ENCODE measurements around the gene ATP5F1D. TPM values are rescaled to one million over a fixed set of nuclear protein-coding genes. Genes with fewer than 3 reads are reported as not detected.

ATP5F1D gene
- total and polyA plus RNA-seq, 2 of the 13 experiments (the other 11 are each of a cell fraction or from before 2014, with no cell fraction given), result 39.4 to 78.7 TPM

DNA sequence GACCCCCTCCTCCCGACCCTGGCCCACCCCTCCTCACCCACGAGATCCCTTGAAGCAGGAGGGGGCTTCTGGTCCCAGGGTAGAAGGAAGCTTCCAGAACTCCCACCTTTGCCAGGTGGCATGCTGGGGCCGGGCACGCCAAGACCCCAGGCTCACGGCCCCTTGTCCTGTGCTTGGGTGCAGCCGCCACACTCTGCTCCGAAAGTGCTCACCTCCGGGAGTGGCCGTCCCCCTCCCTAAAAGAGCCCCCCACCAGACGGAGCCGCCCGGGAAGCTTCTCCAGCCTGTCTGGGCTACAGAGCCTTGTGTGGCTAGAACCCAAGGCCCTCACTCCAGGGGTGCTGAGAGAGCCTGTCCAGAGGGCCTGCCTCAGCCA, 42.4 kb downstream of the ATP5F1D start:
- Histone ChIP-seq H3K27me3 (ENCODE audit: control insufficient read depth in 1 of 2, insufficient read depth in 2 of 2, low read length in 2 of 2) (no peaks in the 10 kb centered on the region; a peak in 1 of 5 replicates), H3K4me1 (ENCODE audit: insufficient read depth, low read length) (peaks cover 47% of the 10 kb centered on the region), H3K27ac (ENCODE audit: extremely low read length, insufficient read depth, low read length) (peak overlapping the region; percentile 75), H3K9ac (ENCODE audit: insufficient read depth, low read depth, low read length) (peak overlapping the region; percentile 60), H3K4me3 (replicated peaks in 1 of 3; ENCODE audit: insufficient read depth in 1 of 3, low read depth in 2 of 3, low read length in 3 of 3) (peak overlapping the region; percentile 59 to 70 (median 63)), H3K36me3 (replicated peaks in 1 of 2; ENCODE audit: control insufficient read depth in 1 of 2, insufficient read depth in 2 of 2, low read length in 2 of 2) (peaks cover 2 to 5% of the 10 kb centered on the region in 2 experiments; a peak in 3 of 5 replicates), H3K79me2 (ENCODE audit: insufficient read depth, low read length) (peaks cover 22% of the 10 kb centered on the region), H3K9me3 (ENCODE audit: low read length) (no peaks in the 10 kb centered on the region), H4K20me1 (ENCODE audit: insufficient read depth, low read length) (no peaks in the 10 kb centered on the region), H3K4me2 (ENCODE audit: low read depth, low read length) (peak overlapping the region; percentile 89), H2AFZ (ENCODE audit: low read length) (no peak overlapping the region)
- DNase-seq (ENCODE audit: low spot score) (no peak), FAIRE-seq (no peak), ATAC-seq (no peak; the same call in 2 of the 3 replicates)
- intact Hi-C loops (cut with micrococcal nuclease; ENCODE audit: unreplicated experiment) (no loop called here), in situ Hi-C loops (cut with HindIII; ENCODE audit: extremely low pct_ligation_motif_present, low pct_unique_long_range_greater_than_20kb) (loop anchor here (5.0 kb wide), 2 partner anchors 33 to 88 kb away; no protein-coding TSS in a partner anchor)
- POLR2A ChIA-PET, result interaction anchor here (0.6 to 3.5 kb wide), 22 partner anchors 8 to 207 kb away, joined by 3 to 61 read pairs (median 6); partner anchors contain the start of genes CIRBP, FAM174C and REEP6
- CTCF ChIA-PET (ENCODE audit: low intra/inter-chr PET ratio, low total read pairs), result no interaction called here
- BruUV-seq (replicated peaks), result no TSS peak
- WGBS (ENCODE audit: low lambda C conversion rate), result no CpG with 5 or more reads among the region's 12 CpGs
- TF ChIP-seq, protein P1, sequence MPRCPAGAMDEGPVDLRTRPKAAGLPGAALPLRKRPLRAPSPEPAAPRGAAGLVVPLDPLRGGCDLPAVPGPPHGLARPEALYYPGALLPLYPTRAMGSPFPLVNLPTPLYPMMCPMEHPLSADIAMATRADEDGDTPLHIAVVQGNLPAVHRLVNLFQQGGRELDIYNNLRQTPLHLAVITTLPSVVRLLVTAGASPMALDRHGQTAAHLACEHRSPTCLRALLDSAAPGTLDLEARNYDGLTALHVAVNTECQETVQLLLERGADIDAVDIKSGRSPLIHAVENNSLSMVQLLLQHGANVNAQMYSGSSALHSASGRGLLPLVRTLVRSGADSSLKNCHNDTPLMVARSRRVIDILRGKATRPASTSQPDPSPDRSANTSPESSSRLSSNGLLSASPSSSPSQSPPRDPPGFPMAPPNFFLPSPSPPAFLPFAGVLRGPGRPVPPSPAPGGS (CRISPR knock-in tag; IDR thresholded peaks at IDR 0.05), result 0 out of 2 replicates have a peak, but pooled peaks have one; percentile 22
- TF ChIP-seq, protein P2, sequence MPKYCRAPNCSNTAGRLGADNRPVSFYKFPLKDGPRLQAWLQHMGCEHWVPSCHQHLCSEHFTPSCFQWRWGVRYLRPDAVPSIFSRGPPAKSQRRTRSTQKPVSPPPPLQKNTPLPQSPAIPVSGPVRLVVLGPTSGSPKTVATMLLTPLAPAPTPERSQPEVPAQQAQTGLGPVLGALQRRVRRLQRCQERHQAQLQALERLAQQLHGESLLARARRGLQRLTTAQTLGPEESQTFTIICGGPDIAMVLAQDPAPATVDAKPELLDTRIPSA (CRISPR knock-in tag; IDR thresholded peaks at IDR 0.05; ENCODE audit: borderline replicate concordance), result no peak
- TF ChIP-seq PITX1 (CRISPR knock-in tag; IDR thresholded peaks at IDR 0.05), result no peak; the same call in 1 of the 2 replicates
- 0 out of 2 replicates have a peak, but pooled peaks have one; percentile 18 for TF ChIP-seq ZNF564 (CRISPR knock-in tag; IDR thresholded peaks at IDR 0.05)
- 0 out of 2 replicates have a peak, but pooled peaks have one; percentile 38 for TF ChIP-seq ZNF589 (CRISPR knock-in tag; conservative IDR thresholded peaks at IDR 0.05)
- TF ChIP-seq ZNF790 (CRISPR knock-in tag; IDR thresholded peaks at IDR 0.05; ENCODE audit: borderline replicate concordance), result no peak
- TF ChIP-seq RBM39 (IDR thresholded peaks at IDR 0.05; ENCODE audit: low read depth, low read length, poor library complexity, severe bottlenecking), result peak; percentile 26
- TF ChIP-seq, protein P3, sequence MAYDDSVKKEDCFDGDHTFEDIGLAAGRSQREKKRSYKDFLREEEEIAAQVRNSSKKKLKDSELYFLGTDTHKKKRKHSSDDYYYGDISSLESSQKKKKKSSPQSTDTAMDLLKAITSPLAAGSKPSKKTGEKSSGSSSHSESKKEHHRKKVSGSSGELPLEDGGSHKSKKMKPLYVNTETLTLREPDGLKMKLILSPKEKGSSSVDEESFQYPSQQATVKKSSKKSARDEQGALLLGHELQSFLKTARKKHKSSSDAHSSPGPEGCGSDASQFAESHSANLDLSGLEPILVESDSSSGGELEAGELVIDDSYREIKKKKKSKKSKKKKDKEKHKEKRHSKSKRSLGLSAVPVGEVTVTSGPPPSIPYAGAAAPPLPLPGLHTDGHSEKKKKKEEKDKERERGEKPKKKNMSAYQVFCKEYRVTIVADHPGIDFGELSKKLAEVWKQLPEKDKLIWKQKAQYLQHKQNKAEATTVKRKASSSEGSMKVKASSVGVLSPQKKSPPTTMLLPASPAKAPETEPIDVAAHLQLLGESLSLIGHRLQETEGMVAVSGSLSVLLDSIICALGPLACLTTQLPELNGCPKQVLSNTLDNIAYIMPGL (CRISPR knock-in tag; IDR thresholded peaks at IDR 0.05; ENCODE audit: borderline replicate concordance in 1 of 2, low read depth in 1 of 2), result peak in 1 of 2 experiments; percentile 5; a peak in 1 of 4 replicates
- TF ChIP-seq, protein P4, sequence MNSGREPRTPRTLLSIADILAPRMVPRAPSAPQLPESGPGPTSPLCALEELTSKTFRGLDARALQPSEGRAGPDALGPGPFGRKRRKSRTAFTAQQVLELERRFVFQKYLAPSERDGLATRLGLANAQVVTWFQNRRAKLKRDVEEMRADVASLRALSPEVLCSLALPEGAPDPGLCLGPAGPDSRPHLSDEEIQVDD (CRISPR knock-in tag; IDR thresholded peaks at IDR 0.05; ENCODE audit: borderline replicate concordance), result 0 out of 2 replicates have a peak, but pooled peaks have one; percentile 38
- no peak for TF ChIP-seq SOX6 (IDR thresholded peaks at IDR 0.05)
- no peak for TF ChIP-seq SOX6 (CRISPR knock-in tag; IDR thresholded peaks at IDR 0.05)
- no peak for TF ChIP-seq CBX5 (CRISPR knock-in tag; IDR thresholded peaks at IDR 0.05; ENCODE audit: borderline replicate concordance)
- 0 out of 2 replicates have a peak, but pooled peaks have one; percentile 20 for TF ChIP-seq ZSCAN30 (CRISPR knock-in tag; IDR thresholded peaks at IDR 0.05)
- TF ChIP-seq, protein P5, sequence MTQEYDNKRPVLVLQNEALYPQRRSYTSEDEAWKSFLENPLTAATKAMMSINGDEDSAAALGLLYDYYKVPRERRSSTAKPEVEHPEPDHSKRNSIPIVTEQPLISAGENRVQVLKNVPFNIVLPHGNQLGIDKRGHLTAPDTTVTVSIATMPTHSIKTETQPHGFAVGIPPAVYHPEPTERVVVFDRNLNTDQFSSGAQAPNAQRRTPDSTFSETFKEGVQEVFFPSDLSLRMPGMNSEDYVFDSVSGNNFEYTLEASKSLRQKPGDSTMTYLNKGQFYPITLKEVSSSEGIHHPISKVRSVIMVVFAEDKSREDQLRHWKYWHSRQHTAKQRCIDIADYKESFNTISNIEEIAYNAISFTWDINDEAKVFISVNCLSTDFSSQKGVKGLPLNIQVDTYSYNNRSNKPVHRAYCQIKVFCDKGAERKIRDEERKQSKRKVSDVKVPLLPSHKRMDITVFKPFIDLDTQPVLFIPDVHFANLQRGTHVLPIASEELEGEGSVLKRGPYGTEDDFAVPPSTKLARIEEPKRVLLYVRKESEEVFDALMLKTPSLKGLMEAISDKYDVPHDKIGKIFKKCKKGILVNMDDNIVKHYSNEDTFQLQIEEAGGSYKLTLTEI (CRISPR knock-in tag; conservative IDR thresholded peaks at IDR 0.05), result no peak
- 0 out of 2 replicates have a peak, but pooled peaks have one; percentile 23 for TF ChIP-seq ZC3H13 (CRISPR knock-in tag; IDR thresholded peaks at IDR 0.05)
- TF ChIP-seq, protein P6, sequence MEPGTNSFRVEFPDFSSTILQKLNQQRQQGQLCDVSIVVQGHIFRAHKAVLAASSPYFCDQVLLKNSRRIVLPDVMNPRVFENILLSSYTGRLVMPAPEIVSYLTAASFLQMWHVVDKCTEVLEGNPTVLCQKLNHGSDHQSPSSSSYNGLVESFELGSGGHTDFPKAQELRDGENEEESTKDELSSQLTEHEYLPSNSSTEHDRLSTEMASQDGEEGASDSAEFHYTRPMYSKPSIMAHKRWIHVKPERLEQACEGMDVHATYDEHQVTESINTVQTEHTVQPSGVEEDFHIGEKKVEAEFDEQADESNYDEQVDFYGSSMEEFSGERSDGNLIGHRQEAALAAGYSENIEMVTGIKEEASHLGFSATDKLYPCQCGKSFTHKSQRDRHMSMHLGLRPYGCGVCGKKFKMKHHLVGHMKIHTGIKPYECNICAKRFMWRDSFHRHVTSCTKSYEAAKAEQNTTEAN (CRISPR knock-in tag; conservative IDR thresholded peaks at IDR 0.05), result no peak

All from HepG2 (cell line).